Astrocyte of the spinal cord (primary cell): ENCODE data around the gene BCL6.

Experiments
- DNase-seq: peaks from one replicate; pipeline ENCODE4 v3.0.0; 2011; ENCODE audit warnings: low read depth, low spot score
- H3K4me3 ChIP-seq: 2 replicates; pipeline ENCODE4 v1.5.1; 2011; ENCODE audit warnings: low read depth, mild to moderate bottlenecking, low read length, moderate library complexity
- in situ Hi-C: cut with HindIII; loops from 2 replicates; pipeline ENCODE4 v1.10.0; 2017; ENCODE audit warnings: low sequenced_read_pairs
- TF ChIP-seq, protein P1 (sequence below): IDR thresholded peaks from 2 replicates; pipeline ENCODE4 v1.5.1; 2012; ENCODE audit warnings: low read depth, mild to moderate bottlenecking, low read length, inconsistent platforms

BCL6 gene

DNA sequence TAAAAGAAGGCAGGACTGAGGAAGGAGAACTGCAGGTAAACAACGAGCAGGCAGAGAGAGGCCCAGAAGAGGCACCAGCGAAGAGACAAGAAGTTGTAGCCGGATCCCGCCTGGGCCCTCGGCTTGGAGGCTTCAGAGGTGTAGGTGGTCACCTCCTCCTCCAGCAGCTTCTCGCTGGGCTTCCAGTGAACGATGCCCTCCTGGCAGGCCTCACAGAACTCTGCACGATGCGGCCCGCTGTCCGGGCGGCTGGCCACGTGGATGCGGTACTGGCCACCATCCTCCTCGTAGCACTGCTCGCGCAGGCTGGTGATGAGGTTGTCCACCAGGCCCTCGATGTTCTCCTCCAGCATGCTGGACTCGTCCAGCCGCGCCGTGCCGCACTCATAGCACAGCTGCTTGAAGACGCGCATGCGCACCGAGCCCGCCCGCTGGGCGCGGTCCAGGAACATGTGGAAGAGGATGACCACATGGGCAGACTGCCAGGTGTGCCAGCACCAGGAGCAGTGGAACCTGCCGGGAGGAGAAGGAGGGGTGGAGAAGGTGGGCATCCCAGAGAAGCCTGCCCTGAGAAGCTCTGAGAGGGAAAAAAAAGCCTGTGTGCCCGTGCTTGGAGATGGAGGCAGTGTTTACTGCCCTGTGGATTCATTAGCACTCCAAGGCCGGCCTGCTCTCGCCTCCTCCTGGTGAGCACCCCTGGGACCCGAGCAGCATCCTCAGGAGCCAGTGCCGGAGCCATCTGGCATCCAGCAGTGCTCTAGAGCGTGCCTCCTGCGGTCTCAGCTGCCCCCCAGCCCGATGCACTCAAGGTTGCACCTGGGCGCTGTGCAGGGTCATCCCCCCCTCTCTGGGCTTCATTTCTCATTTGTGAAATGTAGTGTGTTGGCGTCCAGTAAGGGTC lies 46.5 kb downstream of the BCL6 start:
- in situ Hi-C loops: no loop called here
- no peak overlapping the region for H3K4me3 ChIP-seq
- TF ChIP-seq, protein P1, sequence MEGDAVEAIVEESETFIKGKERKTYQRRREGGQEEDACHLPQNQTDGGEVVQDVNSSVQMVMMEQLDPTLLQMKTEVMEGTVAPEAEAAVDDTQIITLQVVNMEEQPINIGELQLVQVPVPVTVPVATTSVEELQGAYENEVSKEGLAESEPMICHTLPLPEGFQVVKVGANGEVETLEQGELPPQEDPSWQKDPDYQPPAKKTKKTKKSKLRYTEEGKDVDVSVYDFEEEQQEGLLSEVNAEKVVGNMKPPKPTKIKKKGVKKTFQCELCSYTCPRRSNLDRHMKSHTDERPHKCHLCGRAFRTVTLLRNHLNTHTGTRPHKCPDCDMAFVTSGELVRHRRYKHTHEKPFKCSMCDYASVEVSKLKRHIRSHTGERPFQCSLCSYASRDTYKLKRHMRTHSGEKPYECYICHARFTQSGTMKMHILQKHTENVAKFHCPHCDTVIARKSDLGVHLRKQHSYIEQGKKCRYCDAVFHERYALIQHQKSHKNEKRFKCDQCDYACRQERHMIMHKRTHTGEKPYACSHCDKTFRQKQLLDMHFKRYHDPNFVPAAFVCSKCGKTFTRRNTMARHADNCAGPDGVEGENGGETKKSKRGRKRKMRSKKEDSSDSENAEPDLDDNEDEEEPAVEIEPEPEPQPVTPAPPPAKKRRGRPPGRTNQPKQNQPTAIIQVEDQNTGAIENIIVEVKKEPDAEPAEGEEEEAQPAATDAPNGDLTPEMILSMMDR: no peak
- no peak for DNase-seq

DNA sequence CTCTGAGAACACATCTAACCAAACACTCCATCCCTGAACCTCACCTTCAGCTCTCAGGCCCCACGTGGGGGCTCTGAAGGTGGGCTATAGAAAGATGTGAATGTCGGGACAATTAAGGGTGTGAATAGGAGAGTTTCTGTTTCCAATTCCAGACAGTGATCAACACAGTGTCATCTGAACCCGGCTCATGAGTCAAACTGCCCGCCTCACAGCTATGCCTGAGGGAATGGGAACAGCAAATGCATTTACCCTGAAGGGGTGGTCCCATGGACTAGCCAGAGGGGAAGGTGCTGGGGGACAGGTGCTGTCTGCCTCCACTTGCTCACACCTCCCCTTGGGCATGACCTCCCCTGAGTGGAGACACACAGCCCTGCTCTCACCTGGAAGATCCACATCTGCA lies 49.2 kb downstream of the BCL6 start:
- DNase-seq: no peak
- no peak overlapping the region for H3K4me3 ChIP-seq
- in situ Hi-C loops: no loop called here
- TF ChIP-seq, protein P1: no peak

DNA sequence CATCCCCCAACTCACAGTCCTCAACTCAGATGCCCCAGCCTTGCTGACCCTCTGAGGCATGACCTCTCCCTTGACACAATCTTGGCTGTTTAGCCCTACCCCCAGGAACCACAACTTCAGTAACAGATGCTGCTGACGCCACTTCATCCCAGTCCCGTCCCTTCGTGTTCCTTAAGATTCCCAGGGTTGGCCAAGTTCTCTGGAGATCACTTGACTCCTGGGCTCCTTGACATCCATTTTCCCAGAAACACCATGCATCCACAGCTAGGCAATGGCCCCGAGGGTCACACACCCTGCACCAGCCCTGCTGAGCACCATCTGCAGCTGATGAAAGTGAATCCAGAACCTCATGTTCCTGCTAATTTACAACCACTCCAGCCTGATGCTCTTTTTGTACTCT lies 49.8 kb downstream of the BCL6 start:
- in situ Hi-C loops: no loop called here
- TF ChIP-seq, protein P1: no peak

DNA sequence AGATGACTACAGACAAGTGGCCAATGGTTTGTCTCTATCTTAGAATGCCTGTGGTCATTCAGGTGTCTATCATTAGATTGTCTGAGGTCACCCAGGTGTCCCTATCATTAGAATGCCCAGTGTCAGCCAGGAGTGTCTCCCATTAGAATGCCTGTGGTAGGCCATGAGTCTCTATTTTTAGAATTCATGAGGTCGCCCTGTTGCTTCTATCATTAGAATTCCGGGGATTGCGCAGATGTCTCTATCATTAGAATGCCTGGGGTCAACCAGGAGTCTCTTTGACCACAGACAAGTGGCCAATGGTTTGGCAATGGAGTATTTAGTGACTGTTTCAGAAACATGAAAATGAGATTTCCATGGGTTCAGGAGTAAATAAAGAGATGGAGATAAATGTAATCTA lies 50.5 kb downstream of the BCL6 start:
- in situ Hi-C loops: no loop called here
- TF ChIP-seq, protein P1: no peak
- H3K4me3 ChIP-seq: no peak overlapping the region
- DNase-seq: peak; percentile 17

More for the DNA sequence above, 49.8 kb downstream of the BCL6 start:
- no peak overlapping the region for H3K4me3 ChIP-seq
- DNase-seq: no peak

DNA sequence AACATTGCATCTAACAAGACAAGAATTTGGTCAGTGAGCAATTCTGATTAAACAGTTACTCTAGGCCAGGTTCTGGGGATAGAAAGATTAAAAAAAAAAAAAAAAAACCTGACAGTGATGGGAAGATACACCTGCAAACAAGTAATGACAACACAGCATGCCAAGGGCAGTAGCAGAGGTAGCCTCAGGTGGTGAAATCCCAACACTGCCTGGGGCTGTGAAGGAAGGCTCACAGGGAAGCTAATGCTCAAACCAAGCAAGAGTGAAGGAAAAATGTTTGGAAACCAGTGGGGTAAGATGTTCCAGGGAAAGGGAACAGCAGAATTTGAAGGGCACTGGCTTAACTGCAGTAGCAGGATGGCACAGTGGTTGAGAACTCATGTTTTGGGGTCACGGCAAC lies 51.8 kb downstream of the BCL6 start:
- no peak for DNase-seq
- TF ChIP-seq, protein P1: no peak
- no peak overlapping the region for H3K4me3 ChIP-seq
- in situ Hi-C loops: no loop called here

DNA sequence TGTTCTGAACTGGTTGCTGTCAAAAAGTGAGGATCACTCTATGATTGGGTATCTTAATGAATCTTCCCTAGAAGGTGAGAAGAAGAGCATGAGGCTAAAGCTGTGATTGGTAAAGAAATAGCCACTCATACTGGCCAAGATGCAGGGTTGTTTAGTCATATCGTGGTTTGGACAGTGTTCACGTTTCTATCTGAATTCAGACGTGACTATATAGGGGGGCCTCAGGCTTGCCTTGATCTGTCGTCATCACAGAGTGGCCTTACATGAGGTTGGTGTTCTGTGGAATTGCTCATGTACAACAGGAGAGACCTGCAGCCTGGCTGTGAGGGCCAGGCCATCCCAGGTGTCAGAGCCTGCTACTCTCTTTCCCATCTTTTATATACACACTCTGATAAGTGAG lies 55.3 kb downstream of the BCL6 start:
- TF ChIP-seq, protein P1: no peak
- in situ Hi-C loops: no loop called here
- H3K4me3 ChIP-seq: no peak overlapping the region
- DNase-seq: peak; percentile 52
